Heart right ventricle (tissue), 16 donors: ENCODE data around the gene HNRNPM. TPM values are rescaled to one million over a fixed set of nuclear protein-coding genes. Genes with fewer than 3 reads are reported as not detected.

ENCODE experiments used
- ATAC-seq, 8 donors: fragments of 200-7000 bp; cut with Tn5 transposase; one replicate each; pipeline ENCODE4 v1.9.1; 2020; ENCODE audit warnings: mild to moderate bottlenecking in 8 of 8, moderate library complexity in 8 of 8, moderate number of reproducible peaks in 1 of 8
- DNase-seq, 2 donors: peaks; one replicate each; pipeline ENCODE4 v3.0.0-alpha.2; 2020
- H3K27ac ChIP-seq, 10 donors: fragments of 200-600 bp; sonication (generic) in 2 of 10; one replicate each; pipeline versions ENCODE4 v1.5.0 to v1.8.0; 2020 to 2022; ENCODE audit warnings: mild to moderate bottlenecking in 3 of 10
- H3K27me3 ChIP-seq, 7 donors: fragments of 200-600 bp; one replicate each; pipeline ENCODE4 v1.8.0; 2021 to 2022; ENCODE audit warnings: mild to moderate bottlenecking in 2 of 7
- H3K36me3 ChIP-seq, 9 donors: fragments of 200-600 bp; sonication (generic) in 1 of 9; one replicate each; pipeline versions ENCODE4 v1.5.0 to v1.8.0; 2020 to 2022; ENCODE audit warnings: mild to moderate bottlenecking in 2 of 9
- H3K4me1 ChIP-seq, 9 donors: fragments of 200-600 bp; sonication (generic) in 1 of 9; one replicate each; pipeline versions ENCODE4 v1.5.0 to v1.8.0; 2020 to 2022; ENCODE audit warnings: mild to moderate bottlenecking in 4 of 9
- H3K4me3 ChIP-seq, 10 donors: fragments of 200-600 bp; sonication (generic) in 2 of 10; one replicate each; pipeline versions ENCODE4 v1.5.0 to v1.8.0; 2020 to 2022; ENCODE audit warnings: mild to moderate bottlenecking in 7 of 10, moderate library complexity in 2 of 10
- H3K9me3 ChIP-seq, 11 donors: fragments of 200-600 bp in 10 of 11; sonication (generic) in 2 of 11; one replicate each; pipeline versions ENCODE4 v1.5.0 to v1.8.0; 2013 to 2022; ENCODE audit warnings: mild to moderate bottlenecking in 2 of 11, control low read depth in 1 of 11, moderate library complexity in 1 of 11
- CTCF ChIP-seq, 9 donors: fragments of 200-600 bp; sonication (generic) in 2 of 9; IDR thresholded peaks; one replicate each; pipeline versions ENCODE4 v1.5.0 to v1.8.0; 2021 to 2022; ENCODE audit warnings: antibody characterized with exemption in 9 of 9, mild to moderate bottlenecking in 5 of 9, moderate library complexity in 1 of 9
- WGBS, 2 donors: extraction: QIAGEN DNeasy Blood & Tissue Kit; methylation state at CpG; one replicate each; pipeline ENCODE4 v1.1.7; 2013; ENCODE audit warnings: inconsistent platforms in 1 of 2; 5-methylcytosine and 5-hydroxymethylcytosine counted together
- intact Hi-C, 10 donors: fragments of 100-400 bp; cut with DNase I; formaldehyde crosslinking; loops; one replicate each; pipeline versions ENCODE4 v1.11.1 to v1.14.2; 2022
- polyA plus RNA-seq, 2 donors: library from polyadenylated mRNA; stranded (reverse); fragments of 200-250 nt; gene quantifications; one replicate each; pipeline ENCODE4 v1.2.3, GENCODE V29; 2013
- total RNA-seq, 10 donors: library from RNA; stranded (reverse); fragmentation: NEBNext Ultra II Directional in 3 of 10; extraction: Animal tissue kit (Norgen Biotek cat#: 25700) in 3 of 10; gene quantifications; one replicate each; pipeline versions ENCODE4 v1.2.1 to v1.2.4, GENCODE V29; 2021 to 2023
- donor health status: Arrhythmogenic right ventricular cardiomyopathy.
- donor health status: ischemic (EF 13 %, LVEDD 7.1; RV severe dilation, severe dysfunction).
- donor health status: healthy with polysubstance abuse.
- donor health status: DM: no; HTN: yes; CAD: no.
- donor health status: DM: no; HTN: no; CAD: no.
- donor health status: ischemic (EF 25% LVEDD 6.9; RV normal size, moderate dysfunction).
- donor health status: ischemic (EF 25% LVEDD 5.7; RV mildly dilated, moderate dysfunction).
- donor health status: healthy.
- donor health status: DM: yes; HTN: yes; CAD: no.
- donor health status: Ischemic cardiomyopathy.
- donor health status: ischemic (EF 35%, LVEDD 5.7; RV mildly dilated, moderate dysfunction).
- donor health status: nonischemic (EF 11% LVEDD 7.7; RV severe dilation, severe dysfunction).
- donor health status: DM: yes; HTN: yes; CAD: no.
- donor health status: PGD.
- donor health status: ischemic (EF 29% LVEDD 5.4; RV normal size, mild dysfunction).
- donor health status: nonischemic (EF 23%, LVEDD 6.1; RV moderate dilation, normal function).

HNRNPM gene
- total and polyA plus RNA-seq, 12 donors: 48.5 to 127 (median 93.9) TPM

DNA sequence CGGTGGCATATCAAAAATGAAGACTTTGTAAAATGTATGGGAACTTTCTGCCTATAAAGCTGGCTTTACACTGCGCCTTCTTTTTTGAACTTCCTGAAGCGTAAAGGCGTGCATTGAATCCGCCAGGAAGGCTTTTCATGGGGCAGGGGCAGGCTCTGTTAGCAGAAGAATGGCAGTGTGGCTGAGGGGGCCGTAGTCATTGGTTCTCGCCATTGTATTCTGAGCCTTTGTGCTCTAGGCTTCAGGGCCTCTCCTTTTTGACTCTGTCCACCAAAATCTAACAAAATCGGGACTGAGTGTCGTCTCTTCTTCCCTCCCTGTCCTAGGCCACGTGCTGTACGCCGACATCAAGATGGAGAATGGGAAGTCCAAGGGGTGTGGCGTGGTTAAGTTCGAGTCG is 43.6 kb downstream of the HNRNPM start:
- intact Hi-C loops: no loop called here
- WGBS, 2 donors: 76 to 84% methylated on average over 15 of the region's 15 CpGs
- TF ChIP-seq CTCF (IDR thresholded peaks at IDR 0.05): no peak
- Histone ChIP-seq H3K4me3 (no peak overlapping the region), H3K27me3 (no peaks in the 10 kb centered on the region), H3K36me3 (peaks cover 0 to 75% (median 45%) of the 10 kb centered on the region in 9 donors), H3K4me1 (peaks cover 0 to 60% (median 4%) of the 10 kb centered on the region in 9 donors), H3K9me3 (no peaks in the 10 kb centered on the region), H3K27ac (peak overlapping the region in 1 of 10 donors; percentile 90)
- ATAC-seq: no peak
- DNase-seq: no peak

DNA sequence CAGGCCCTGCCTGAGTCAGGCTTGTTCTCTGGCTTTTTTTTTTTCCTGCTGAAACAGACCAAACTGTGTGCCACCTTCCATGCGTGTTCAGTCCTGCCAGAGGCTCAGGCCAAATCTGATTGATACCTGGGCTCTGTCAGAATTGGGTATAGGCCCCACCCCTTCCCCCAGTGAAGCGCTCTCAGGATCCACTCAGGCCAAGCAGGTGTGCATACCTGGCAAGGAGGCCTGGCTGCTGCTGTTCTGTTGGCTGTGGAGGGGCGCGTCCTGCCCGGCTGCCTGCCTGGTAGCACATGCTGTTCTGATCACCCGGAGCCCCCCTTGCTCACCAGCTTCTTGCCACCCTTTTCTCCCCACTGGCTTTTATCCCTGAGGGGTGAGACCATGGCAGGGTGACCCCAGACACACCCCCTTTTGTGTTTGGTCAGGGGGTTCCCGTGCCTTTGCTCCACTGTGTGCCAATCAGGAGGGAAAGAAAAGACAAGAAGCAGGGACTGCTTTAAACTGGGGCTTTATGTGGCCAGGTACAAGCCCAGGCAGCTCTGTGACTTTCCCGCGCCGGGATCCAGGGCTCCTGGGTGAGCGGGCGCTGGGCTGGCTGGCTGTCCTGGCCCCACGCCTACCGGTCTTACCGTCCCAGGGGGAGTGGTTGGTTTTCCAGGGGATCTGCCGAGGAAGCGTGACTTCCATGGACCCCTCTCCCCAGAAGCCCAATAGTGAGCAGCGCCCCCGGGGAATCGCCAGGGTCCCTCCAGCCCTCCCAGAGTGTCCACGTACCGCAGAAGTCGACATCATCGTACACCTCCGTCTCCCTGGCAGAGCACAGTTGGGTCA is 45.0 kb downstream of the HNRNPM start:
- H3K27me3 ChIP-seq: no peaks in the 10 kb centered on the region
- peak overlapping the region in 1 of 10 donors; percentile 90 for H3K27ac ChIP-seq
- peaks cover 0 to 61% (median 40%) of the 10 kb centered on the region in 9 donors for H3K36me3 ChIP-seq
- no peaks in the 10 kb centered on the region for H3K9me3 ChIP-seq
- no peak for TF ChIP-seq CTCF (IDR thresholded peaks at IDR 0.05)
- peaks cover 0 to 55% (median 0%) of the 10 kb centered on the region in 9 donors for H3K4me1 ChIP-seq
- WGBS, 2 donors: 82 to 83% methylated on average over 24 to 25 of the region's 25 CpGs
- no peak for DNase-seq
- ATAC-seq: no peak
- no peak overlapping the region for H3K4me3 ChIP-seq
- intact Hi-C loops: no loop called here

- Histone ChIP-seq H3K27ac (no peak overlapping the region), H3K36me3 (peaks cover 0 to 55% (median 37%) of the 10 kb centered on the region in 9 donors), H3K4me1 (peaks cover 0 to 54% (median 0%) of the 10 kb centered on the region in 9 donors), H3K27me3 (no peaks in the 10 kb centered on the region), H3K9me3 (no peaks in the 10 kb centered on the region), H3K4me3 (no peak overlapping the region)
- TF ChIP-seq CTCF (IDR thresholded peaks at IDR 0.05): no peak
- intact Hi-C loops: no loop called here
- ATAC-seq (peak in 1 of 8 donors; percentile 40), DNase-seq (no peak)
- WGBS, 2 donors: 89% methylated on average over 24 of the region's 24 CpGs
These were observed 45.6 kb downstream of the HNRNPM start for GRCh38 chr19:8490395-8490760.

DNA sequence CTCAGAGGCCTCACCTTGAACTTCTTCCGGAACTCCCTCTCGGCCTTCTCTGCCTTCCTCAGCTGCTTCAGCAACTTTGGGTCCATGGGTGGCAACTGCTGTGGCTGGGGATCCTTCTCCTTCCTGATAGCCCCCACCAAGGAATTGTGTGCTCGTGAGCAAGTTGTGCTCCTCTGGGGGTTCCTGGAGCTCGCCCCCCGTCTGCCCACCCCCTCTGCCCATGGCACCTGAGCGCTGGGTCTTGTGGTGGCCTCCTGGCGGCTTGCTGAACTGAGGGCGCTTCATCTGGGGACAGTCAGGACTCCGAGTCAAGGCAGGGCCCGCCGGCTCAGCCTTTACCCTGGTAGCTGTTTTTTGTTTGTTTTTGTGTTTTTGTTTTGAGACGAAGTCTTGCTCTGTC is 46.1 kb downstream of the HNRNPM start:
- DNase-seq (no peak), ATAC-seq (no peak)
- H3K4me1 ChIP-seq: peaks cover 0 to 49% (median 0%) of the 10 kb centered on the region in 9 donors
- no peak for TF ChIP-seq CTCF (IDR thresholded peaks at IDR 0.05)
- H3K4me3 ChIP-seq: no peak overlapping the region
- H3K27ac ChIP-seq: no peak overlapping the region
- 87 to 90% methylated on average over 12 of the region's 12 CpGs for WGBS, 2 donors
- H3K27me3 ChIP-seq: no peaks in the 10 kb centered on the region
- intact Hi-C loops: no loop called here
- peaks cover 0 to 50% (median 32%) of the 10 kb centered on the region in 9 donors for H3K36me3 ChIP-seq
- H3K9me3 ChIP-seq: no peaks in the 10 kb centered on the region
